ES-I3 (cell line): Measurements from ENCODE around the gene KRTAP10-12.
"Not testable (repeated sequence)": the region's sequence is repeated elsewhere in the genome, so short reads cannot be mapped to it uniquely, and the experiment has no call there.

Source experiments
- H3K36me3 ChIP-seq: 2 replicates; pipeline ENCODE4 v1.6.1; 2013; ENCODE audit warnings: mild to moderate bottlenecking, low read length, control low read depth, moderate library complexity; ENCODE audit not compliant: insufficient read depth
- H3K4me1 ChIP-seq: 2 replicates; pipeline ENCODE4 v1.6.1; 2013; ENCODE audit warnings: mild to moderate bottlenecking, control low read depth, low read length; ENCODE audit not compliant: insufficient read depth
- H3K9ac ChIP-seq: 2 replicates; pipeline ENCODE4 v1.6.1; 2013; ENCODE audit warnings: low read depth, mild to moderate bottlenecking, low read length, moderate library complexity
- H3K9me3 ChIP-seq: 2 replicates; pipeline ENCODE4 v1.6.1; 2013; ENCODE audit warnings: mild to moderate bottlenecking, low read length, moderate library complexity; ENCODE audit not compliant: control insufficient read depth, insufficient read depth

KRTAP10-12 gene

GRCh38 chr21:44684483-44684882 lies 12.5 kb upstream of the KRTAP10-12 start:
- H3K4me1 ChIP-seq = peaks cover 13% of the 10 kb centered on the region; the same call in 1 of the 2 replicates
- H3K9me3 ChIP-seq = no peaks in the 10 kb centered on the region
- no peaks in the 10 kb centered on the region for H3K36me3 ChIP-seq
- H3K9ac ChIP-seq = no peak overlapping the region

DNA sequence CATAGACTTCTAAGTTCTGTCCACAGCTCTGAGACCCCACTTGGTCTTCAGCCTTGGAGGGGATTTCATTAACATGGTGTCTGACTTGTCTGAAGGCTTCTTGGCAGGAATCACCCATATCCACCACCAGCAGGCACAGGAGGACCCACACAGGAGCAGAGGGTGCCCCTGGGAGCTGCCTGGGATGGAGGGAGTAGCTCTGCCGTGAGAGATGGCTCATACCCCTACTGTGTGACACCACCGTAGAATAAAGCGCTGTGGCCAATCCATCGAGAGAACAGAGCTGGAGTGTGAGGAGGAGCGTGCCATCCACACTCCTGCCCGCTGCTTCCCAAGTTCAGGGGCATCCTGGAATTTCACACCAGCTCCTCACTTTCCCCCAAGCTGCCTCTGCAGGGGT lies 11.9 kb upstream of the KRTAP10-12 start:
- peaks cover 13% of the 10 kb centered on the region; the same call in 1 of the 2 replicates for H3K4me1 ChIP-seq

DNA sequence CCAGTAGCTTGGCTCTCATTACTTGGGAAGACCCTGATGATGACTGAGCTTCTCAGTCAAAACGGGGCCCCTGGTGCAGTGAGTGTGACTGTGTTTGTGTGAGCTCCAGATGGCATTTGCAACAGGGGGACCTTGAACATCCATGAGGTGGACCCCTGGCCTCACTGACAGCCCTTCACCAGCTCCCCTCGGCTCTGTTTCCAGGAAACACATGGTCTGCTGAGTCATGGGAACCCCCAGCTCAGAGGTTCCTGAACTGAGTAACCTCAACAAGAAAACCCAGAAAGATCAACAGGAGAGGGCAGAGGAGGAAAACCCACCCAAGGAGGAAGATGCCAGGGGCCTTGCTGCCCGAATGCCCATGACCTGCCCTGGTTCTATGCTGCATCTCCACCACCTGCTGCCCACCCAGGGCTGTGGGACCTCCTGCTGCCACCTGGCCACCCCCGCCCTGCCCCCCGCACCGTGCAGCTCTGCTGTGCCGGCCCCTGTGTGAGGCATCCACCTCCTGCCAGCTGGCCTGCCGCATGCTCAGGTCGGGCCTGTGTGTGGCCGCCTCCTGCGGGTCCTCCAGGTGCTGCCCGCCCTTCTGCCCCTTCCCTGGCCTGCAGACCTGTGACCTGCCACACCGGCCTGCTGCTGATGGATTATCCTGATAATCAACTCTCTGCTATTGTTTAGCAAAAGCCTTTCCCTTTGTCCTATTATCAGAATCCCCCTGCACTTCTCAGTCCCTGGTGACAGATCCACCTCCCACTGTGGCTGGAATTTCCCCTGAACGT lies 10.8 kb upstream of the KRTAP10-12 start:
- H3K4me1 ChIP-seq = peaks cover 13% of the 10 kb centered on the region; the same call in 1 of the 2 replicates
- no peaks in the 10 kb centered on the region for H3K36me3 ChIP-seq
- H3K9ac ChIP-seq = no peak overlapping the region
- H3K9me3 ChIP-seq = no peaks in the 10 kb centered on the region

More for the DNA sequence above, 11.9 kb upstream of the KRTAP10-12 start:
- not testable (repeated sequence) for H3K9me3 ChIP-seq, H3K36me3 ChIP-seq, H3K9ac ChIP-seq

DNA sequence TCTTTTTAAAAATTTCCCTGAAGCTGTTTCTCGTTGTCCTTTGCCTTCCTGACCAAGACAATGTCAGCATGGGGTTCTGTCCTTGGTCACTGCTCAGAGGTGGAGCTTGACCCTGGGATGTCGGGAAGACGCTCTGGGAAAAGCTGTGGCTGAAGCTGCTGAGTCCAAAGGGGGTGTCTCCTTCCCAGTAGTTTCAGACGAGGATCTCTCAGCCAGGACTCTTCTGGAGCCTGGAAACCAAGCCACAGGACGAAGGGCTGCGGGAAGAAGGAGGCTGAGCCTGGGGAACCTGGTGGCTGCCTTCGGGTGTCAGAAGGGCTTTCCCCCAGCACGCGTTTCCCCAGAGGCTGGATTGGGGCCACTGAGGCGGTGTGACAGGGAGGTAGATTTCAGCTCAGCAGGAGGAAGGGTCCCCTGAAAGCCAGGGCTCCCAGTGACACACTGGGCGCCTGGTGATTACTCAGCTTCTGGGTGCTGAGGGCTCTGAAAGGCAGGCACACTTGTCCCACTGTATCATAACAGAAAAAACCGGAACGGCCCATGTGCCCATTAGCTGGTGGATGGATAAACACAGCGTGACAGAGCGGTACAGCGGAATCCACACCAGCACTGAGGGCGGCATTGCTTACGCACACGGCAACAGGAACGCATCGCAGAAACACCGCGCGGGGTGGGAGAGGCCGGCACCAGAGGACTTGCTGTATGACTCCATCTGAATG lies 10.0 kb upstream of the KRTAP10-12 start:
- H3K36me3 ChIP-seq = no peaks in the 10 kb centered on the region
- H3K9me3 ChIP-seq = no peaks in the 10 kb centered on the region
- peaks cover 13% of the 10 kb centered on the region; the same call in 1 of the 2 replicates for H3K4me1 ChIP-seq
- H3K9ac ChIP-seq = no peak overlapping the region

DNA sequence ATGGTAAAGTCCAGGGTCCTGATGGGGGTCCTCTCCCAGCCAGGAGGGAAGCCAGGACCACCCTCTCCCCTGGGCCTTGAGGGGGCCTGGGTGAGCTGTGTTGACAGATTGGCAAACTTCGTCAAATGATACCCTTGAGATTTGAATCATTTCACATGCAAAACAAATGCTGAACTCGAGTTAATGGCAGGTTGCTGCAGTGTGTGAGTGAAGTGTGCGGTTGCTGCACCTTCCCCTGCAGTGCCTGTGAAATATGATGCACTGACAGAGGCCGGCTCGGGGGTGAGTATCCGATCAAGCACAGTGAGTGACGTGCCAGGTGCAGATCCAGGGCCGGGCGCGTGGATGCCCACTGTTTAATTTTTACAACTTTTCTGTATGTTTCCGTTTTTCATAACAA lies 9.3 kb upstream of the KRTAP10-12 start:
- H3K4me1 ChIP-seq = peaks cover 13% of the 10 kb centered on the region; the same call in 1 of the 2 replicates
- H3K36me3 ChIP-seq = no peaks in the 10 kb centered on the region
- H3K9me3 ChIP-seq = 0 out of 2 replicates have a peak, but pooled peaks cover 2% of the 10 kb centered on the region
- no peak overlapping the region for H3K9ac ChIP-seq

GRCh38 chr21:44689740-44690139 lies 7.2 kb upstream of the KRTAP10-12 start:
- not testable (repeated sequence) for H3K9me3 ChIP-seq, H3K9ac ChIP-seq, H3K36me3 ChIP-seq
- peaks cover 13% of the 10 kb centered on the region; the same call in 1 of the 2 replicates for H3K4me1 ChIP-seq

GRCh38 chr21:44691686-44692085 lies 5.3 kb upstream of the KRTAP10-12 start:
- no peak overlapping the region for H3K9ac ChIP-seq
- H3K4me1 ChIP-seq = peaks cover 12% of the 10 kb centered on the region; the same call in 1 of the 2 replicates
- H3K9me3 ChIP-seq = 0 out of 2 replicates have a peak, but pooled peaks cover 7% of the 10 kb centered on the region
- H3K36me3 ChIP-seq = no peaks in the 10 kb centered on the region

GRCh38 chr21:44692798-44693512 lies 4.0 kb upstream of the KRTAP10-12 start:
- Histone ChIP-seq H3K9me3 (0 out of 2 replicates have a peak, but pooled peaks cover 7% of the 10 kb centered on the region), H3K9ac (no peak overlapping the region), H3K4me1 (peaks cover 8% of the 10 kb centered on the region; the same call in 1 of the 2 replicates), H3K36me3 (no peaks in the 10 kb centered on the region)

- no peaks in the 10 kb centered on the region for H3K36me3 ChIP-seq
- peaks cover 10% of the 10 kb centered on the region; the same call in 1 of the 2 replicates for H3K4me1 ChIP-seq
- no peak overlapping the region for H3K9ac ChIP-seq
- 0 out of 2 replicates have a peak, but pooled peaks cover 7% of the 10 kb centered on the region for H3K9me3 ChIP-seq
Measured at GRCh38 chr21:44694776-44695175, 2.2 kb upstream of the KRTAP10-12 start.

GRCh38 chr21:44695184-44695583 lies 1.8 kb upstream of the KRTAP10-12 start:
- H3K9me3 ChIP-seq = 0 out of 2 replicates have a peak, but pooled peaks cover 7% of the 10 kb centered on the region
- H3K9ac ChIP-seq = no peak overlapping the region
- H3K36me3 ChIP-seq = no peaks in the 10 kb centered on the region
- H3K4me1 ChIP-seq = peaks cover 10% of the 10 kb centered on the region; the same call in 1 of the 2 replicates

DNA sequence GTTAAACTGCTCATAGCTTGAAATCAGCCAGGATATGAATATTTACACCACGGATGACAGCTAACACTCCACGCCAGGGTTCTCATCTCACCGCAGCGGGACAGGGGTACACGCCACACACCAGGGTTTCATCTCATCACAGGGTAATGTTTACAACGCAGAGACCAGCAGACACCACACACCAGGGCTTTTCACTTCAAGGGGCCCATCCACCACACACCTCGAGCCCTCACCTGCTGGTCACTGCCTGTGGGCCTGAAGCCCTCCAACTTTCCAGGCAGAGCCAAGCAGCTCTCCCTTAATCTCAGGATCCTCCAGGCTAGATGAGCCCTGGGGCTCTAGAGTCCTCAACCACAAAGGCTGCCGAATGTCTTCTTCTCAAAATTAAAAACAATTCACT lies 1.3 kb upstream of the KRTAP10-12 start:
- Histone ChIP-seq H3K9ac (no peak overlapping the region), H3K9me3 (0 out of 2 replicates have a peak, but pooled peaks cover 7% of the 10 kb centered on the region), H3K36me3 (no peaks in the 10 kb centered on the region), H3K4me1 (peaks cover 10% of the 10 kb centered on the region; the same call in 1 of the 2 replicates)

DNA sequence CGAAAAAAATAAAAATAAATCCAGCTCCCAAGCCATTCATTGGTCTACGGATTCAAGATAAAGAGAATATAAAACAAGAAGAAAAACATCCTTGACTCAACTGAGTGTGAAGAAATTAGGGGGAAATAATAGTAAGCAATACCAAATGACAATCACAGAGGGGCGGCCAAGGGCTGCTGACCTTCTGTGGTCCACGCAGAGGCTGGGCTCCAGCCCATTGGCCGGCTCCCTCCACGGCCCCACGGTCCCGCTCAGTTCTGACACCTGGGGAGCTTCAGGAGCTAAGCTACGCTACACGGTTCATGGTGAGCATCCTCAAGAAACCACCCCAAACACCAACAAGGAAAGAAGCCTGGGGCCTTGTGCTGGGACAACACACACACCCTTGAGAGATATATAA lies 400 bp upstream of the KRTAP10-12 start:
- Histone ChIP-seq H3K36me3 (no peaks in the 10 kb centered on the region), H3K4me1 (peaks cover 10% of the 10 kb centered on the region; the same call in 1 of the 2 replicates), H3K9me3 (0 out of 2 replicates have a peak, but pooled peaks cover 7% of the 10 kb centered on the region), H3K9ac (peak overlapping the region; percentile 30; the same call in 1 of the 2 replicates)

- peaks cover 14% of the 10 kb centered on the region; the same call in 1 of the 2 replicates for H3K4me1 ChIP-seq
- no peak overlapping the region; the same call in 1 of the 2 replicates for H3K9ac ChIP-seq
- no peaks in the 10 kb centered on the region for H3K36me3 ChIP-seq
- H3K9me3 ChIP-seq = 0 out of 2 replicates have a peak, but pooled peaks cover under 1% of the 10 kb centered on the region
Measured at GRCh38 chr21:44697811-44698734, 1.1 kb downstream of the KRTAP10-12 start.
